SK-N-SH (cell line): ENCODE data around the gene DENND6B. TPM values are rescaled to one million over a fixed set of nuclear protein-coding genes. Genes with fewer than 3 reads are reported as not detected.

ENCODE experiments used
- CTCF ChIA-PET: fragments of 300-600, 350-600 bp; formaldehyde crosslinking; extraction: SDS; loops from one replicate; lab custom pipeline; 2021; lab: Yijun Ruan, JAX
- POLR2A ChIA-PET: fragments of 350-600 bp; sonication (Branson Sonifier 250); formaldehyde crosslinking; extraction: SDS; loops from one replicate; lab custom pipeline; 2020; ENCODE audit warnings: antibody characterized with exemption, inconsistent platforms; lab: Yijun Ruan, JAX
- DNase-seq: peaks from one replicate; pipeline ENCODE4 v3.0.0; 2012
- H2AFZ ChIP-seq: fragments of 200-600 bp; sonication (generic); 2 replicates; pipeline ENCODE4 v1.8.1; 2016; ENCODE audit warnings: antibody characterized with exemption, mild to moderate bottlenecking, low read depth
- H3F3A ChIP-seq: fragments of 200-600 bp; sonication (generic); replicated peaks from 2 replicates; pipeline ENCODE3; 2016; ENCODE audit warnings: antibody characterized with exemption, mild to moderate bottlenecking; ENCODE audit not compliant: insufficient read depth
- H3K27ac ChIP-seq, 2 experiments: fragments of 200-500 bp in 1 of 2; fragments of 200-600 bp in 1 of 2; sonication (Bioruptor generic) in 1 of 2; sonication (generic), shearing (Covaris generic) in 1 of 2; 2 replicates each; pipeline versions ENCODE4 v1.5.1 to v1.6.1; 2014 to 2016; ENCODE audit warnings: low read depth in 2 of 2, inconsistent platforms in 1 of 2, low read length in 1 of 2, mild to moderate bottlenecking in 1 of 2, mixed read lengths in 1 of 2
- H3K27me3 ChIP-seq: fragments of 200-600 bp; sonication (generic), shearing (Covaris generic); 2 replicates; pipeline ENCODE4 v1.6.1; 2016; ENCODE audit warnings: mixed run types; ENCODE audit not compliant: insufficient read depth
- H3K36me3 ChIP-seq, 2 experiments: fragments of 200-500 bp in 1 of 2; fragments of 200-600 bp in 1 of 2; sonication (Bioruptor generic) in 1 of 2; sonication (generic) in 1 of 2; replicated peaks in 1 of 2; 2 replicates each; pipeline versions ENCODE3 to v1.5.1; 2014 to 2016; ENCODE audit warnings: low read length in 1 of 2, mild to moderate bottlenecking in 1 of 2; ENCODE audit not compliant: insufficient read depth in 2 of 2, control insufficient read depth in 1 of 2
- H3K4me1 ChIP-seq, 2 experiments: fragments of 200-500 bp in 1 of 2; fragments of 200-600 bp in 1 of 2; sonication (Bioruptor generic) in 1 of 2; sonication (generic), shearing (Covaris generic) in 1 of 2; 2 replicates each; pipeline versions ENCODE4 v1.5.1 to v1.6.1; 2014 to 2016; ENCODE audit warnings: low read depth in 1 of 2, low read length in 1 of 2, mixed run types in 1 of 2; ENCODE audit not compliant: insufficient read depth in 2 of 2, control insufficient read depth in 1 of 2
- H3K4me2 ChIP-seq: fragments of 200-600 bp; sonication (generic), shearing (Covaris generic); 2 replicates; pipeline ENCODE4 v1.6.1; 2017; ENCODE audit warnings: mixed run types
- H3K4me3 ChIP-seq, 2 experiments: fragments of 200-500 bp in 1 of 2; fragments of 200-600 bp in 1 of 2; sonication (Bioruptor generic) in 1 of 2; sonication (generic), shearing (Covaris generic) in 1 of 2; 2 replicates each; pipeline versions ENCODE4 v1.5.1 to v1.8.1; 2014 to 2016; ENCODE audit warnings: low read depth in 2 of 2, inconsistent platforms in 1 of 2, low read length in 1 of 2, mild to moderate bottlenecking in 1 of 2, mixed read lengths in 1 of 2, moderate library complexity in 1 of 2
- H3K79me2 ChIP-seq: fragments of 200-600 bp; sonication (generic); 2 replicates; pipeline ENCODE4 v1.8.1; 2017; ENCODE audit warnings: mild to moderate bottlenecking; ENCODE audit not compliant: insufficient read depth
- H3K9ac ChIP-seq: fragments of 200-600 bp; sonication (generic); 2 replicates; pipeline ENCODE4 v1.6.1; 2017; ENCODE audit warnings: mixed run types
- H3K9me2 ChIP-seq: fragments of 200-600 bp; sonication (generic); 2 replicates; pipeline ENCODE4 v1.6.1; 2017; ENCODE audit warnings: mixed run types
- H3K9me3 ChIP-seq: fragments of 200-600 bp; sonication (generic); 2 replicates; pipeline ENCODE4 v1.6.1; 2017; ENCODE audit warnings: mixed run types, mild to moderate bottlenecking, moderate library complexity
- H4K20me1 ChIP-seq: fragments of 200-600 bp; sonication (generic); 2 replicates; pipeline ENCODE4 v1.6.1; 2017; ENCODE audit warnings: mild to moderate bottlenecking, mixed run types; ENCODE audit not compliant: insufficient read depth
- EP300 ChIP-seq, 2 experiments: IDR thresholded peaks; 2 replicates each; pipeline versions ENCODE4 v1.4.0 to v1.6.1; 2012; ENCODE audit warnings: borderline replicate concordance in 1 of 2, low read depth in 1 of 2, low read length in 1 of 2
- EZH2phosphoT487 ChIP-seq: fragments of 200-600 bp; sonication (generic); IDR thresholded peaks from 2 replicates; pipeline ENCODE4 v1.6.1; 2017; ENCODE audit warnings: low read depth, mixed run types, mild to moderate bottlenecking, antibody characterized with exemption, moderate library complexity, borderline replicate concordance
- FOXM1 ChIP-seq: IDR thresholded peaks from 2 replicates; pipeline ENCODE4 v1.4.0; 2012; ENCODE audit warnings: low read depth, mild to moderate bottlenecking
- GABPA ChIP-seq: IDR thresholded peaks from 2 replicates; pipeline ENCODE4 v1.4.0; 2012; ENCODE audit warnings: low read depth, mild to moderate bottlenecking
- JUND ChIP-seq: IDR thresholded peaks from 2 replicates; pipeline ENCODE4 v1.4.0; 2012
- MEF2A ChIP-seq: IDR thresholded peaks from 2 replicates; pipeline ENCODE4 v1.4.0; 2012; ENCODE audit warnings: low read depth, borderline replicate concordance
- MXI1 ChIP-seq: IDR thresholded peaks from 2 replicates; pipeline ENCODE4 v1.6.1; 2012; ENCODE audit warnings: mild to moderate bottlenecking, low read depth, low read length, improper control_type of control experiment
- NFIC ChIP-seq: IDR thresholded peaks from 2 replicates; pipeline ENCODE4 v1.4.0; 2012; ENCODE audit warnings: borderline replicate concordance
- POLR2AphosphoS5 ChIP-seq: IDR thresholded peaks from 2 replicates; pipeline ENCODE4 v1.6.1; 2012; ENCODE audit warnings: low read depth, low read length
- REST ChIP-seq: IDR thresholded peaks from 2 replicates; pipeline ENCODE4 v1.6.1; 2012; ENCODE audit warnings: mild to moderate bottlenecking, low read depth, low read length, moderate library complexity
- RXRA ChIP-seq: IDR thresholded peaks from 2 replicates; pipeline ENCODE4 v1.4.0; 2012; ENCODE audit warnings: low read depth, mild to moderate bottlenecking, borderline replicate concordance
- SIN3A ChIP-seq: IDR thresholded peaks from 2 replicates; pipeline ENCODE4 v1.6.1; 2012; ENCODE audit warnings: low read depth, mild to moderate bottlenecking, low read length, moderate library complexity, borderline replicate concordance
- TAF1 ChIP-seq: IDR thresholded peaks from 2 replicates; pipeline ENCODE4 v1.6.1; 2012; ENCODE audit warnings: low read depth, mild to moderate bottlenecking, low read length, moderate library complexity, borderline replicate concordance
- WGBS: methylation state at CpG from one replicate; pipeline ENCODE4 v1.1.6; 2017; ENCODE audit warnings: low lambda C conversion rate; 5-methylcytosine and 5-hydroxymethylcytosine counted together
- polyA plus RNA-seq, 3 experiments: library from polyadenylated mRNA; depleted of rRNA; stranded (reverse); fragments of >200 nt; gene quantifications; 2 replicates each; pipeline ENCODE4 v1.2.3, GENCODE V29; 2012
- TF ChIP-seq, protein P1 (sequence below): IDR thresholded peaks from 2 replicates; pipeline ENCODE4 v1.4.0; 2012; ENCODE audit warnings: low read depth
- TF ChIP-seq, protein P2 (sequence below): IDR thresholded peaks from 2 replicates; pipeline ENCODE4; 2012

DENND6B gene
- polyA plus RNA-seq, 1 of the 3 experiments (the other 2 are of a cell fraction) = 5.6 TPM

GRCh38 chr22:50363166-50363802 is 36.5 kb upstream of the DENND6B start (continued):
- TF ChIP-seq GABPA = no peak
- no peak for TF ChIP-seq POLR2AphosphoS5
- no peak for TF ChIP-seq JUND
- TF ChIP-seq, all 33 proteins: peak for 0

- Histone ChIP-seq H3K27me3 (no peaks in the 10 kb centered on the region), H3K4me1 (no peaks in the 10 kb centered on the region; a peak in 1 of 4 replicates), H3K36me3 (peaks cover 3 to 10% of the 10 kb centered on the region in 2 experiments), H3K9me3 (no peaks in the 10 kb centered on the region), H3K4me2 (no peak overlapping the region), H3K9ac (no peak overlapping the region), H4K20me1 (peaks cover 73% of the 10 kb centered on the region), H3F3A (peaks cover 5% of the 10 kb centered on the region), H3K27ac (no peak overlapping the region), H3K9me2 (no peaks in the 10 kb centered on the region), H2AFZ (no peak overlapping the region), H3K4me3 (no peak overlapping the region), H3K79me2 (peaks cover 97% of the 10 kb centered on the region)
- DNase-seq = no peak
- WGBS = 98% methylated on average over 5 of the region's 5 CpGs
- TF ChIP-seq POLR2AphosphoS5 (no peak), TAF1 (no peak), SIN3A (no peak), FOXM1 (no peak), EZH2phosphoT487 (no peak), REST (no peak), JUND (no peak), MEF2A (no peak), EP300 (IDR thresholded peaks at IDR 0.05; ENCODE audit: borderline replicate concordance in 1 of 2, low read depth in 1 of 2, low read length in 1 of 2) (no peak), NFIC (no peak), MXI1 (no peak), RXRA (no peak)
- TF ChIP-seq, protein P1, sequence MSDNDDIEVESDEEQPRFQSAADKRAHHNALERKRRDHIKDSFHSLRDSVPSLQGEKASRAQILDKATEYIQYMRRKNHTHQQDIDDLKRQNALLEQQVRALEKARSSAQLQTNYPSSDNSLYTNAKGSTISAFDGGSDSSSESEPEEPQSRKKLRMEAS = no peak
- TF ChIP-seq, protein P2, sequence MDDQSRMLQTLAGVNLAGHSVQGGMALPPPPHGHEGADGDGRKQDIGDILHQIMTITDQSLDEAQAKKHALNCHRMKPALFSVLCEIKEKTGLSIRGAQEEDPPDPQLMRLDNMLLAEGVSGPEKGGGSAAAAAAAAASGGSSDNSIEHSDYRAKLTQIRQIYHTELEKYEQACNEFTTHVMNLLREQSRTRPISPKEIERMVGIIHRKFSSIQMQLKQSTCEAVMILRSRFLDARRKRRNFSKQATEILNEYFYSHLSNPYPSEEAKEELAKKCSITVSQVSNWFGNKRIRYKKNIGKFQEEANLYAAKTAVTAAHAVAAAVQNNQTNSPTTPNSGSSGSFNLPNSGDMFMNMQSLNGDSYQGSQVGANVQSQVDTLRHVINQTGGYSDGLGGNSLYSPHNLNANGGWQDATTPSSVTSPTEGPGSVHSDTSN = no peak
- ChIA-PET POLR2A (no interaction called here), CTCF (interaction anchor here (1.4 kb wide), 1 partner anchor 19 kb away, joined by 4 read pairs; no protein-coding TSS in a partner anchor)
Observed at GRCh38 chr22:50361688-50362087, 34.9 kb upstream of the DENND6B start.
